Activated T-cell treated with anti-CD3 and anti-CD28 coated beads, Interleukin-2, amount 50 U/mL, for 1 hour (primary cell): ENCODE results near the gene SHFL.
A peak's percentile ranks its signal among the peaks of the same experiment; 100 is the strongest.

ENCODE experiments used
- DNase-seq: peaks from one replicate; pipeline ENCODE4 v3.0.0-alpha.2; 2020

Gene SHFL

GRCh38 chr19:10110076-10110971, 24.2 kb downstream of the SHFL start:
- DNase-seq = no peak

- no peak for DNase-seq
Measured at GRCh38 chr19:10110972-10111317, 24.8 kb downstream of the SHFL start.

GRCh38 chr19:10111405-10111811, 25.3 kb downstream of the SHFL start, which contains the start of gene P2RY11:
Gene P2RY11, plus strand, starts transcription at chr19:10111693. Its CDS starts 29 bp downstream, at chr19:10111722.
- DNase-seq = peak; percentile 49

- peak; percentile 67 for DNase-seq
Measured at GRCh38 chr19:10112037-10112761, 26.1 kb downstream of the SHFL start.

- DNase-seq = peak; percentile 78
Measured at GRCh38 chr19:10112895-10113591, 26.9 kb downstream of the SHFL start.

GRCh38 chr19:10113592-10113963, 27.5 kb downstream of the SHFL start:
- no peak for DNase-seq

GRCh38 chr19:10113964-10114650, 28.0 kb downstream of the SHFL start:
- DNase-seq = no peak

GRCh38 chr19:10114651-10115391, 28.7 kb downstream of the SHFL start:
- no peak for DNase-seq

GRCh38 chr19:10115392-10116084, 29.4 kb downstream of the SHFL start:
- DNase-seq = no peak

- no peak for DNase-seq
Measured at GRCh38 chr19:10116085-10116865, 30.2 kb downstream of the SHFL start.

GRCh38 chr19:10116866-10117616, 30.9 kb downstream of the SHFL start:
- no peak for DNase-seq

GRCh38 chr19:10118960-10119359, 32.8 kb downstream of the SHFL start:
- no peak for DNase-seq

- no peak for DNase-seq
Measured at GRCh38 chr19:10120538-10121189, 34.5 kb downstream of the SHFL start.

GRCh38 chr19:10122045-10122444, 35.9 kb downstream of the SHFL start:
- no peak for DNase-seq

GRCh38 chr19:10124429-10124828, 38.3 kb downstream of the SHFL start:
- DNase-seq = no peak

GRCh38 chr19:10126213-10126639, 40.1 kb downstream of the SHFL start:
- DNase-seq = no peak

- no peak for DNase-seq
Measured at GRCh38 chr19:10132905-10133304, 46.8 kb downstream of the SHFL start.

- no peak for DNase-seq
Measured at GRCh38 chr19:10133596-10133995, 47.5 kb downstream of the SHFL start.

- DNase-seq = no peak
Measured at GRCh38 chr19:10134040-10134439, 47.9 kb downstream of the SHFL start.
